Suprapubic skin (tissue), 4 donors: Measurements from ENCODE around the gene CEP290.

Source experiments
- CTCF ChIP-seq, 2 donors: fragments of 200-600 bp in 1 of 2; fragments of 450-650 bp in 1 of 2; sonication (generic) in 1 of 2; IDR thresholded peaks; one replicate each; pipeline ENCODE4 v1.5.1; 2016 to 2019; ENCODE audit warnings: antibody characterized with exemption in 2 of 2, mild to moderate bottlenecking in 1 of 2, moderate library complexity in 1 of 2
- EP300 ChIP-seq: sonication (generic); formaldehyde crosslinking; IDR thresholded peaks from one replicate; pipeline ENCODE4 v1.6.1; 2017; ENCODE audit warnings: antibody characterized with exemption
- POLR2A ChIP-seq, 2 donors: fragments of 450-650 bp; IDR thresholded peaks; one replicate each; pipeline ENCODE4 v1.6.1; 2017; ENCODE audit warnings: antibody characterized with exemption in 2 of 2, mild to moderate bottlenecking in 2 of 2, moderate library complexity in 2 of 2
- POLR2AphosphoS5 ChIP-seq, 3 donors: sonication (generic); formaldehyde crosslinking; IDR thresholded peaks; one replicate each; pipeline ENCODE4 v1.6.1; 2017; ENCODE audit warnings: antibody characterized with exemption in 3 of 3

- TF ChIP-seq CTCF (IDR thresholded peaks at IDR 0.05) (no peak), POLR2A (IDR thresholded peaks at IDR 0.05) (no peak), EP300 (no peak), POLR2AphosphoS5 (IDR thresholded peaks at IDR 0.05) (no peak)
Measured at GRCh38 chr12:88006351-88006750, 135.5 kb downstream of the CEP290 start.
